GM21529 (cell line): ENCODE results near the gene MNAT1.
"Not testable (repeated sequence)": the region's sequence is repeated elsewhere in the genome, so short reads cannot be mapped to it uniquely, and the experiment has no call there.

Source experiments
- ATAC-seq: cut with Tn5 transposase; IDR thresholded peaks from one replicate; pipeline ENCODE4 v1.9.1; 2021; ENCODE audit not compliant: unreplicated experiment

MNAT1 gene

DNA sequence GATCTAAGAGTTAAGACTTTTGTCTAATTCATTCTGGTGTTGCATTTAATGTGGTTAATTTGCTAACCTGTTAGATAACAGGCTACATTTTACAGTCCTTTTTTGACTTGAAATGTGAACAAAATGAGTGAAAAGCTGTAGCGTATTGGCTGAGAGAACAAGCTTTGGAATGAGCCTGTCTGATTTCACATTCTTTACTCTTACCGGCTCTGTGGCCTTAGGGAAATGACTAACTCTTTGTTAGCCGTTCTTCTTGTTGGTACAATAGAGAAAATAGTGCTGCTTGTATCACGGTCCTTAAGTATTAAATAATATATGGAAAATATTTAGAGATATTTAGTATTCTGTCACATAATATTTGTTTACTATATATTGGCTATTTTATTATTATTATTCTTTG is 1.9 kb downstream of the MNAT1 start:
- no peak for ATAC-seq

DNA sequence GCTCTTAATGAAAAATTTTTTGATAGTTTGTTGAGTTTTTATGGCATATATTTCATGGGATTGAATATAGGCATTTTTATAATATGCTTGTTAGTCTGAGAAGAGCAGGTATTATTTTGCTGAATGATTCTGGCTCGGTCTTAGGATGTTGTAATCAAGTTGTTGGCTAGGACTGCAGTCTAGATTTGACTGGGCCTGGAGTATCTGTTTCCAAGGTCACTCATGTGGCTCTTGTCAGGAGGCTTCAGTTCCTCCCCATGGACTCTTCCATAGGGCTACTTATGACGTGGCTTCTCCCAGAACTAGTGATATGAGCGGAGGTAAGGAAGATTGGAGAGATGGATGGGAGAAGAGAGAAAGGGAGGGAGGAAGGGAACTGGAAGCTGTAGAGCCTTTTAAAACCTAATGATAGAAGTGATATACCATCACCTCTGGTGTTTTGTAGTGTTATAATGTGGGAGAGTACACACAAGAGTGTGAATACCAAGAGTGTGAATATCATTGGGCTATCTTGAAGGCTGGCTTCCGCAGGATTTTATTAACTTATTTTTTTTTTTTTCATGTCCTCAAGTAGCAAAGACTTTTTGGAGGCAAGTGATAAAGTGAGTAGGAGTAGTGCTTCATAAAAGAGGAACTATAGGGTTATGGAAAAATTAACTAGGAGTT is 4.4 kb downstream of the MNAT1 start:
- ATAC-seq, result no peak

DNA sequence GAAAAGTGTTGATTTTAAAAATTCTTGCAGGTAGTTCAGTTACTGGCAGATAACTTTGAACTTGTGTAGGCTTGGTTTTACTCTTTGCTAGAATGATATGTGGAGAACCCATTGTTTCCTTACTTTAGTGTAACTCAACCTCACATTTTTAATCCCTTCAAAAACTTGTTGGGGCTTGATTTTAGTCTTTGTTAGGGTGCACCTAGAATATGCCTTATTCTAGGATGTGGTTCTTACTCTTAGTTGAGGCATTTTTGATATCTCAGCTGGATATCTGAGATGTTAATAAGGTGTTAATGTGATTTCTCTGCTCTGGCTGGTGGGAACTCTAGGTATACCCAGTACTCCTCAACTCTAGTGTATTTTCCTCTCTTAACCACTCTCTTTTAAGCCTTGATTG is 10.0 kb downstream of the MNAT1 start:
- no peak for ATAC-seq

DNA sequence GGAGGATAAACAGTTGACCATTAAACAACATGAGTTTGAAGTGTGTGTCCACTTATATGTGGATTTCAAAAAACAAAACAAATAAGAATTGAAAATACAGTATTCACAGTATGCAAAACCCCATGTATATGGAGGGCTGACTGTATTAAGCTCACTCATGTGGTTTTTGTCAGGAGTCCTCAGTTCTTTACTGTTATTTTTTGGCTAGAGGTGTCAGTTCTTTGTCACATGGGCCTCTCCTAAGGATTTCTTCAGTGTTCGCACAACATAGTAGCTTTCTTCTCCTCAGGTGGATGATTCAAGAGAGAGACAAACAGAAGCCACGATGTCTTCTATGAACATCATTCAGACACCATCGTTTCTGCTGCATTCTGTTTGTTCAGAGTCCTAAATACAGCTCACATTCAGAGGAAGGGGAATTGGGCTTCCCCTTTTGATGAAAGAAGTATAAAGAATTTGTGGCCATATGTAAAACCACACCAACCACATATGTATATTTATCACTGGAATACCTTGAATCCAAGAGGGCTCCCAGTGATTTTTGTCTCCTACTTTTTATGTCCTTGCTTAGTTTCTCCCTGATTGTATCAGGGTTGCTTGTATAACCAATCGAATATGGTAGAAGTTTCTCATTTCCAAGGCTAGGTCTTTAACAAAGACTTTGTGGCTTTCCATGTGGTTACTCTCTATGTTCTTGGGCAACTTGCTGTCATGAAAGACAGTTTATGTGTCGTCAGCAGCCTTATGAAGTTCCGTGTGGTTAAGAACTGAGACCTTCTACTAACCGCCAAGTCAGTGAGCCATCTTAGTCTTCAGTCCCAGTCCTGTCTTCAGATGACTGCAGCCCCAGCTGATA is 18.9 kb downstream of the MNAT1 start:
- peak; percentile 97 for ATAC-seq

DNA sequence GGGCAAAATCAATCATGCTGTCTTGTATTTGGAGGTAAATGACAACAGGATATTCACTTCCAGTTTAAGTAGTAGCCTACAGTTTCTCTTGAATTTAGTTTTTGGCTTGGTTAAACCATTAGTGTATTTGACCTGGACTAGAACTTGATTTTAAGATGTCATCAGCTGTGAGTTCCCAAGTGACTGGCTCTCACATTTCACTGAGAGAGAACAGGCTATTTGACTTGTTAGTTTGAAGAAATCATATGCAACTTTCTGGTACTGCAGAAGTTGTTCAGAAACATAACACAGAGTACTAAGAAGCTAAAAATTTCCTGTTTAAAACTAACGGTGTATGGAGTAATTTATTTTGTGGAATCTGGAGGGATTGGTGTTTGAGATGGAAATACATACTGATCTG is 22.3 kb downstream of the MNAT1 start:
- no peak for ATAC-seq

DNA sequence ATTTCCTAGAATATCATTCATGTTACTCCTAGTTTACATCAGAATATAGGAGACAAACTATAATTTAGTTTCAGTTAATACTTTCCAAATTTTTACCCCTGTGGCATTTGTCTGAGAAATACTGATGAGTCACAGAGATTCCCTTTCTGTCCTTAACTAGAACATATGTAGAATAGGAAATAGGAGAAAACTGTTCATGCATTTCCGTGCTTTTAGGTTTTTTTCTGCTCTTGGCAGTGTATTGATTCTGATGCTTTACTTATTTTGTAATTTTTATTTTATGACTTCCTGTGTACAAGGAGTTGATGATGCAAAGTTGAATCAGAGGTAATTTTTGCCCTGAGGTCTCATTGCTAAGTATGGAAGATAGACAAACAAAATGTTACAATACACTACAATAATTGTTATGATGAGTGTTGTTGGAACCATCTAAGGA is 23.0 kb downstream of the MNAT1 start:
- no peak for ATAC-seq

DNA sequence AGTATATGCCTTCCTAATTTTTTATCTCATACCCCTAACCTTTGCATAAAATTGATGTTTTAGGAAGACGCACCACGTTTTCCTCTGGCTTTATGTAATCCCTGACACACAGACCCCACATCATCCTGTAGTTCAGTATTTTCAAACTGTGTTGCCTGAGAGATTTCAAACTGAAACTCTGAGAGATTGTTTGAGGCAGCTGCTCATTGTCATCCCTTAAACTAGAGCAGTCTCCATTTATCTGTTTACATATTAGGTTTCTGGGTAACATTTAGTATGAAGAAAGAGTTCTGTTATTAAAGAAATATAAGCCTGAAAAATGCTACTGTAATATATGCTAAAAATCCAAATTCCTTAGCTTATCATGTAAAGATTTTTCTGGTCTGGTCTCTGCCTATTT is 24.3 kb downstream of the MNAT1 start:
- peak; percentile 38 for ATAC-seq

DNA sequence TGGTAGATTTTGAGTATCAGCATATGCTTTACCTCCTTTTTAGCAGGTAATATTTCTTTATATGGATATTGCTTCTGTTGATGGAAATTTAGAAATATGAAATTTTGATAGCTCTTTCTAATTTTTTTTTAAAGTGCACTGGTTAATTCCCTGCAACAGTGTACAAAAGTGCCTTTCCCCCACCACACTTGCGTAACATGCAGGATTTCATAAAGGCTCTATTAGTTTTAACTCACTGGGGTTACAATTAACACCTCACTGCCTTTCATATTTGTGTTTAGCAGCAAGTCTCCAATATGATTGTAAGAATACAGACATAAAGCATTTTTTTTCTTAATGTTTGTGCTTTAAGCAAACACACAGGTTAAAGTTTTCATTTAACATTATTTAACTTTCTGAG is 25.6 kb downstream of the MNAT1 start:
- no peak for ATAC-seq

DNA sequence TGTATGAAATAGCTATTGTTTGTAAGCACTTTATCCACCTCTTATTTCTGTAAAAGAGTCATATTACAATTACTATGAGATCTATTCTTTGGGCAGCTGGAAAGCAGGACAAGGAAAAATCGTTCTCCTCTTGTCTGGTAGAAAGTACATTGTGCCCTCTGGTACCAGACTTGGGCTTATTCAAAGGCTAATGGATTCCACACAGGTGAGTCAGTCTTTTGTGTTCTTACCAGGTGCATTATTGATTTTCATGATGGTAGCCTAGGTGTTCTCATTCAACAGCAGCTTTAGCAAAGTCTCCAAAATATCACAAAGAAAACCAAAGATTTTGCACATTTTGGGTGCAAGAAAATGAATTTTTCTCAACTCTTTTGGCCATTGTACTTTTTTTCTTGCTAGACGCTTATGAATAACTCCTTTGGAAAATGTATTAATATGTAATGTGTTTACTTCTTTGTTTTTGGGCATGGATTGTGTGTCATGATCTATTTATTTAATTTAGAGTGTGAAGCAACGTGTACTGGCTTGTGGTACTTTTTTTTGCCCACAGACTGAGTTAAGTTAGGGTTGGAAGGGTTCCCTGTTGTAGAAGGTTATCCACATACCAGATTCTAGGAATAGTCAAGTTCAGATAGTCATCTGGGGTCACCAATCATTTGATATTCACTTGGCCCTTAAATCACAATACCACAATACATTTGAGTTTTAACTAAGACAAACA is 26.2 kb downstream of the MNAT1 start:
- no peak for ATAC-seq

DNA sequence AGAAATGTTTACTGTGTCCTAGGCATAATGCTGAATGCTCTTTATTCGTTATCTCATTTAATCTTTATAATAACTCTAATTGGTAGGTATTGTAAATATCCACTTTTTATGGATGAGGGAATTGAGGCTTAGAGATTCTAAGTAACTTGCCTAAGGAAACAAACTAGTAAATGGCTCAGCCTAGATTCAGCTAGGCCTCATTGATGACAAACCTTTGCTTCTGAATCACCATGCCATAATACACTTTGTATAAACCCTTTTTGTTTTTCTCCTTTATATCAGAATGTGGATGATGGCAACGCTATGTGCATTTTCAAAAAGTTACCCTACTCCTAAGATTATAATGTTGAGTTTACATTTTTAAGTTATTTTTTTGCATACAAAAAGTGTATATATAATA is 34.0 kb downstream of the MNAT1 start:
- ATAC-seq, result no peak

DNA sequence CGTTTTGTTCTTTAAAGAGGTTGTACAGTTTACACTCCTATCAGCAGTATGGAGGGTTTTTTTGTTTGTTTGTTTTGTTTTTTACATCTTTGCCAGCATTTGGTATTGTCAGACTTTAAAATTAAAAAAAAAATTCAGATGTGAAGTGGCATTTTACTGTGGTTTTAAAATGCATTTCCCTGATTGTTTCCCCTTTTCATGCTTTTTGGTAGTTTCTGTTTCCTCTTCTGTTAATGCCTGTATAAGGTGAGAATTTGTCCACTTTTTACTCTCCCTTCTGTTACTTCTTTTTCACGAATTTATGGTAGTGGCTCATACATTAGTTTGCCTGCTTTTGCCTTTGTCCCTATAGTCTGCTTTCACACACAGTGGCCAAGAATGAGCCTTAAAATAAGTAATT is 36.6 kb downstream of the MNAT1 start:
- no peak for ATAC-seq

DNA sequence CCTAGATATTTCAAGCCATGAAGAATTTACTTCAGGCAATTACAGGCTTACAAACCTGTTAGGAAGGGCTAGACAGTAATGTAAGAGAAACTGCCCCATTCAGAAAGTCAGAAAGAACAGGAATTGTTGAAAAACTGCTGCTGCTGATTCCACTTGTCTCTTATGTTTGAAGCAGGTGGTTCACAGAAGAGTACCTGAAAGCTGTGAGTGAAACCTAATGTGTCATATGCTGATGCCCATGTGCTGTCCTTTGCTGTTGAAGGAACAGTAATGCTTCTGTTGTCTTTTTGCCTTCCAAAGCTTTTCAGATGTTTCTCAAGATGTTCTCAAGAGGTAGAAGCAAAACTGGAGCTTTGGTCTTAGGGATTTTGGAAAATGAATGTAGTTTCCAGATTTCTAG is 39.0 kb downstream of the MNAT1 start:
- ATAC-seq, result peak; percentile 66

DNA sequence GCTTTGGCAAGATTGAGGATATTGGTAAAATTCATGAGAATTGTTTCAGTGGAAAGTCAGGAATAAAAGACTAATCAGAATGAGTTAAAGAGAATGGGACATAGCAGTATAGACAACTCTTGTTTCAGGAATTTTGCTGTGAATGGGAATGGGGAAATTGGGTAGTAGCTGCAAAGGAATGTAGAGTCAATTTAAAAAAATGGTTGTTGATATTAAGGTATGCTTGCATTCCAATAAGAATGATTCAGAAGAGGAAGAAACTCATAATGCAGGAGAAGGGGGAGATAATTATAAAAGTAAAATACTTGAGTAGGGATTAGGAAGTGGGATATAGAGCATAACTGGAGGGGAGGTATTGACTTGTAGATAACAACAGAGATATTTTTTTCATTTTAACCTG is 40.7 kb downstream of the MNAT1 start:
- ATAC-seq, result no peak

DNA sequence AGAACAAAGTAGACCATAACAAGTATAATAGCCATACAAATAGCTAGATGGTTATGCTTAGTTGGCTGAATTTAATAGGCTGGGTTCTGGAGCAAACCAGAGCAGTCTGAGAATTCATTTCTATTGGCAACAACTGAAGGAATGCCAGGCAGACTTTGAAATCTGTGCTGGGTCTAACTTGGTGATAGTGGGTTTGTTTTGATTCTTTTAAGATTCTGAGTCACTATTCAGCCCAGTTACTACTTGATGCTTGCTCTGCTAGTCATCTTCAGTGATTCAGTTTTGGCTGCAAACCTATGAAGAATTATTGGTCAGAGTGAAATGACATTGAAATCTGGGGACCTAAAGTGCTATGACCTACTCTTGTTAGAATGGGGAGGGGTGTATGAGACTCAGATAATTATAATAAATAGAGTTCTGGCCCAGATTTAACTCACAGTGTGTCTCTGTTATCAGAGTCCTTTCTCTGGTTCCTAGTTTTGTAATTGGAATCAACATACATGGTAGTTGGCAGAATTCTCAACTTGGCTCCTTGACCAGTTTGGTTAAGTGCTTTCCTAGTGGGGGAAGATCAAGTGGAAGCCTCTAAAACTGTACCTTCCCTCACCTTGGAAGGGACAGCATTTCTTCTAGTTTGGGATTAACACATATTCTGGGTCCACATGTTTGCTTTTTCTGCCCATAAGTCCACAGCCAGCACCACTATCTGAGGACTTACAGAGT is 43.5 kb downstream of the MNAT1 start:
- no peak for ATAC-seq

DNA sequence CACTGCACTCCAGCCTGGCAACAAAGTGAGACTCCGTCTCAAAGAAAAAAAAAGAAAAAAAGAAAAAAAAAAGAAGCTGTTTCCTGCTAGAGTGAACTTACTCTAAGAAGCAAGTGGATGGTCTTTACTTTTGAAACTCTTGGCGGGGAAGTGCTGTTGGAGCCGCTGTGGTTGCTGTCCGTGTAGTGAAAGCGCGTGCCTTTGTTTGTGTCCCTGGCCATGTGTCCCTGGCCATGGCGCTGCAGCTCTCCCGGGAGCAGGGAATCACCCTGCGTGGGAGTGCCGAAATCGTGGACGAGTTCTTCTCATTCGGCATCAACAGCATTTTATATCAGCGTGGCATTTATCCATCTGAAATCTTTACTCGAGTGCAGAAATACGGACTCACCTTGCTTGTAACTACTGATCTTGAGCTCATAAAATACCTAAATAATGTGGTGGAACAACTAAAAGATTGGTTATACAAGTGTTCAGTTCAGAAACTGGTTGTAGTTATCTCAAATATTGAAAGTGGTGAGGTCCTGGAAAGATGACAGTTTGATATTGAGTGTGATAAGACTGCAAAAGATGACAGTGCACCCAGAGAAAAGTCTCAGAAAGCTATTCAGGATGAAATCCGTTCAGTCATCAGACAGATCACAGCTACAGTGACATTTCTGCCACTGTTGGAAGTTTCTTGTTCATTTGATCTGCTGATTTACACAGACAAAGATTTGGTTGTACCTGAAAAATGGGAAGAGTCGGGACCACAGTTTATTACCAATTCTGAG is 45.4 kb downstream of the MNAT1 start:
- not testable (repeated sequence) for ATAC-seq

DNA sequence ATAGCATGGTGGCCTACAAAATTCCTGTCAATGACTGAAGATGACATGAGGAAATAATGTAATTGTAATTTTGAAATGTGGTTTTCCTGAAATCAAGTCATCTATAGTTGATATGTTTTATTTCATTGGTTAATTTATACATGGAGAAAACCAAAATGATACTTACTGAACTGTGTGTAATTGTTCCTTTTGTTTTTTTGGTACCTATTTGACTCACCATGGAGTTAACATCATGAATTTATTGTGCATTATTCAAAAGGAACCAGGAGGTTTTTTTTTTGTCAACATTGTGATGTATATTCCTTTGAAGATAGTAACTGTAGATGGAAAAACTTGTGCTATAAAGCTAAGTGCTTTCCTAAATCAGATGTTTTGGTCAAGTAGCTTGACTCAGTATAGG is 46.0 kb downstream of the MNAT1 start:
- not testable (repeated sequence) for ATAC-seq

DNA sequence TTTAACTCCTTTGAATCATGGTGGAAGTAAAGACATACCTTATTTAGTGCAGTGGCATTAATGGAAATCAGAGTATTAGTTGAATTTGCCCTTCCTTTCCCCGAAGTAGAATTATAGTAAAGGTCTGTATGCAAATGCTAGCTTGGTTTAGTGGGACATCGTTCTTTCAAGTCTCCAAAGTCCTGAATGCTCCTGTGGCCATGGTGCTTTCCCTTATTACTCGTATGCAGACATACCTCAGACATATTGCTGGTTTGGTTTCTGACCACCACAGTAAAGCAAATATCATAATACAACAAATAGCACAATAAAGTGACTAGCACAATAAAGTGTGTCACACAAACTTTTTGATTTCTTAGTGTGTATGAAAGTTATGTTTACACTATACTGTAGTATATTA is 52.3 kb downstream of the MNAT1 start:
- ATAC-seq, result no peak

DNA sequence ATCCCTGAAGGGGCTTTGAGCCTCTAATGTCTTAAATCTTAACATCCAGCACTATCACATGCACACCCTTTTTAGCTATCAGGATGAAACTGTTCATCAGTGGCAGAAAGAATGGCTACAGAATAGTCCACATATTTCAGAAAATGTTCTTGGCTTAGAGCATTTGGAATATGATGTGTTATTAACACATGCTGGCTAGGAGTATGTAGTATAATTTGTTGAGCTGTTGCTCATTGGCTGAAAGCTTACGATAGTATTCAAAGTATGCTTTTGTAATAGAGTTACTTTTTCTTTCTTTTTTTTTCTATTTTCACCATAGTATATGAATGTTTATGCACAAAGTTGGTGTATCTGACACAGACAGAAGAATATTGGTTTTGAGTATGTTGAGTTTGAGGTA is 55.1 kb downstream of the MNAT1 start:
- ATAC-seq, result no peak

DNA sequence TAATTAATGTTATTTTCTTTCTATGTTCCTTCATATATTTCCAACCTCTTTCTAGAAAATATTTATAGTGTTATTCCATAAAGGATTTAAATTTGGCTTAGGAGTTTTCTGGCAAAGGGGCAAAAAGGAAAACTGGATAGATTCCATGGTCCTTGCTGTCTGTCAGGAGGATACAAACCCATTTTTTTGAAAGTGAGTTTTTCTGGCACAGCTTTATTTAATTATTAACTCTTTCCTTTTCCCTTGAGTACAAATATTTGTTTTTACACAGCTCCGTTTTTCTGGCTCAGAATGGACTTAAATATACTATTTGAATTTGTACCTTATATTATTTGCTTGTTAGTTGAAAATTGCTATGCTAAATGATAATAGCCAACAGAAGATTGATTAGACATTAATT is 56.3 kb downstream of the MNAT1 start:
- ATAC-seq, result no peak

DNA sequence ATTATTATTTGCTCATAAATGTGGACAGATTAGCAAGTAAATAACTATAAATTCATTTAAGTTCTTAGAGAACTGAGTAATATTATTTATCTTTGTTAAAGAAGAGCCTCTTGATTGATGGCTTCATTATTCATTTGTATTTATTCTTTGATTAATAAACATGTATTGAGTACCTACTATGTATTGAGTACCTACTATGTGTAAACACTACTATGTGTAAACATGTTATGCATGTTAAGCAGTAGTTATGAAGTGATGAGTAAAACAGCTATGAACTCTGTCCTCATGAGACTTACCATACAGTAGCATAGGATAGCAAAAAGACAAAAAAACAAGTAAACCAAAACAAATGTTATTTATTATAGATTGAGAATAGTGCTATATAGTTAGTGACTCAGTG is 61.9 kb downstream of the MNAT1 start:
- ATAC-seq, result no peak

DNA sequence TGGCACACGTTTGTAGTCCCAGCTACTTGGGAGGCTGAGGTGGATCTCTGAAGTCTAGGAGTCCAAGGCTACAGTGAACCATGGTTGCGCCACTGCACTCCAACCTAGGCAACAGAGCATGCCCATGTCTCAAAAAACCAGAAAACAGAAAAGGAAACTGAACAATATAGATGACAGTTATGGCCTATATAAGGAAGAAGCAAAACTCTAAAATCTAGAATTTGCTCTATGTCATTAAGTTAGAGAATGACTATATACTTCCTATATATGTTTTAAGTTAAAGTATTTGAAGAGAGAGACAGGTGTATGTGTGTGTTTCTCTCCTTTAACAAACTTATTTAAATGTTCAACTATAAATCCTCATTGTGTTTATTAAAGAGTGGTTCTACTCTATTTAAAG is 65.8 kb downstream of the MNAT1 start:
- ATAC-seq, result no peak
